HCT116 (cell line): ENCODE measurements around the gene SLC1A1. TPM values are rescaled to one million over a fixed set of nuclear protein-coding genes. Genes with fewer than 3 reads are reported as not detected.

Experiments used
- ATAC-seq: fragments of 200-7000 bp; cut with Tn5 transposase; 2 replicates; pipeline ENCODE4 v1.9.1; 2020; ENCODE audit warnings: mild to moderate bottlenecking, moderate library complexity
- BruUV-seq: library from RNA; stranded (reverse); fragments of 400-500 nt; replicated peaks from 2 replicates; lab custom pipeline; 2021; lab: Mats Ljungman, UMichigan
- CTCF ChIA-PET: fragments of 300-600 bp; sonication (Branson Sonifier 250); formaldehyde crosslinking; loops from one replicate; lab custom pipeline; 2021; ENCODE audit warnings: antibody characterized with exemption; lab: Charles Lee
- POLR2A ChIA-PET: fragments of 300-600, 350-600 bp; sonication (Branson Sonifier 250); formaldehyde crosslinking; loops from one replicate; lab custom pipeline; 2021; ENCODE audit warnings: antibody characterized with exemption; lab: Charles Lee
- RAD21 ChIA-PET, 2 experiments: fragments of 300-600 bp; sonication (Branson Sonifier 250); formaldehyde crosslinking; loops; one replicate each; lab custom pipeline; 2023; ENCODE audit warnings: low total read pairs in 2 of 2; ENCODE audit not compliant: uncharacterized antibody in 2 of 2, unreplicated experiment in 2 of 2, low non-redundant PET in 1 of 2; lab: Charles Lee
- DNase-seq: peaks from one replicate; pipeline ENCODE4 v3.0.0-alpha.2; 2010; ENCODE audit warnings: low read depth, low spot score
- H2AFZ ChIP-seq: fragments of 200-600 bp; shearing (Covaris generic), sonication (generic); 2 replicates; pipeline ENCODE4 v1.6.1; 2017; ENCODE audit warnings: low read depth, mixed run types, mixed read lengths, antibody characterized with exemption, low read length; ENCODE audit not compliant: poor library complexity, severe bottlenecking
- H3K27ac ChIP-seq: 2 replicates; pipeline ENCODE4 v1.5.1; 2012; ENCODE audit warnings: low read depth, low read length
- H3K27me3 ChIP-seq: fragments of 200-600 bp; sonication (generic); 2 replicates; pipeline ENCODE4 v1.6.1; 2016; ENCODE audit warnings: mixed run types, low read length, mixed read lengths; ENCODE audit not compliant: insufficient read depth
- H3K36me3 ChIP-seq, 2 experiments: fragments of 200-500 bp in 1 of 2; fragments of 200-600 bp in 1 of 2; sonication (Bioruptor generic) in 1 of 2; sonication (generic) in 1 of 2; 2 replicates each; pipeline versions ENCODE4 v1.5.1 to v1.6.1; 2014 to 2016; ENCODE audit warnings: low read length in 2 of 2, inconsistent platforms in 1 of 2, mixed read lengths in 1 of 2, mixed run types in 1 of 2; ENCODE audit not compliant: insufficient read depth in 2 of 2, control insufficient read depth in 1 of 2
- H3K4me1 ChIP-seq, 2 experiments: fragments of 200-600 bp in 1 of 2; sonication (generic) in 1 of 2; 2 replicates each; pipeline versions ENCODE4 v1.5.1 to v1.6.1; 2012 to 2017; ENCODE audit warnings: low read length in 2 of 2, inconsistent platforms in 1 of 2, mild to moderate bottlenecking in 1 of 2, mixed read lengths in 1 of 2, mixed run types in 1 of 2, moderate library complexity in 1 of 2; ENCODE audit not compliant: insufficient read depth in 2 of 2, control insufficient read depth in 1 of 2
- H3K4me2 ChIP-seq: fragments of 200-600 bp; sonication (generic); 2 replicates; pipeline ENCODE4 v1.6.1; 2017; ENCODE audit warnings: mixed run types, low read length, mixed read lengths
- H3K4me3 ChIP-seq, 2 experiments: fragments of 200-600 bp in 1 of 2; sonication (generic) in 1 of 2; replicated peaks in 1 of 2; 2 replicates each; pipeline ENCODE4 v1.5.1; 2011 to 2016; ENCODE audit warnings: low read length in 2 of 2, control low read depth in 1 of 2, low read depth in 1 of 2, mild to moderate bottlenecking in 1 of 2, mixed read lengths in 1 of 2, mixed run types in 1 of 2
- H3K79me2 ChIP-seq: fragments of 200-600 bp; sonication (generic); 2 replicates; pipeline ENCODE4 v1.6.1; 2017; ENCODE audit warnings: mild to moderate bottlenecking, mixed run types, low read length, moderate library complexity, mixed read lengths; ENCODE audit not compliant: insufficient read depth
- H3K9ac ChIP-seq: fragments of 200-600 bp; sonication (generic); 2 replicates; pipeline ENCODE4 v1.6.1; 2016; ENCODE audit warnings: low read length, mixed read lengths
- H3K9me2 ChIP-seq: fragments of 200-600 bp; sonication (generic), shearing (Covaris generic); 2 replicates; pipeline ENCODE4 v1.6.1; 2017; ENCODE audit warnings: mixed run types, mild to moderate bottlenecking, moderate library complexity; ENCODE audit not compliant: insufficient read depth
- H3K9me3 ChIP-seq, 2 experiments: fragments of 200-500 bp in 1 of 2; fragments of 200-600 bp in 1 of 2; sonication (Bioruptor generic) in 1 of 2; sonication (generic) in 1 of 2; 2 replicates each; pipeline ENCODE4 v1.6.1; 2014 to 2017; ENCODE audit warnings: low read length in 2 of 2, mixed read lengths in 2 of 2, inconsistent platforms in 1 of 2, low read depth in 1 of 2, mild to moderate bottlenecking in 1 of 2, mixed run types in 1 of 2, moderate library complexity in 1 of 2; ENCODE audit not compliant: control insufficient read depth in 1 of 2, insufficient read depth in 1 of 2
- H4K20me1 ChIP-seq: fragments of 200-600 bp; sonication (generic), shearing (Covaris generic); 2 replicates; pipeline ENCODE4 v1.6.1; 2017; ENCODE audit warnings: mixed run types, mild to moderate bottlenecking, moderate library complexity; ENCODE audit not compliant: insufficient read depth
- ATF3 ChIP-seq: IDR thresholded peaks from 2 replicates; pipeline ENCODE4 v1.6.1; 2012
- CBX3 ChIP-seq: IDR thresholded peaks from 2 replicates; pipeline ENCODE4 v1.6.1; 2012; ENCODE audit warnings: low read depth
- CEBPB ChIP-seq: IDR thresholded peaks from 2 replicates; pipeline ENCODE4 v1.6.1; 2012; ENCODE audit warnings: low read depth
- CTCF ChIP-seq, 3 experiments: fragments of 200-600 bp in 1 of 3; sonication (generic) in 1 of 3; IDR thresholded peaks in 2 of 3; conservative IDR thresholded peaks in 1 of 3; 2 replicates each; pipeline ENCODE4 v1.5.1; 2012 to 2017; ENCODE audit warnings: low read depth in 2 of 3, low read length in 2 of 3, antibody characterized with exemption in 1 of 3, borderline replicate concordance in 1 of 3, control low read depth in 1 of 3, mild to moderate bottlenecking in 1 of 3, mixed read lengths in 1 of 3, mixed run types in 1 of 3, moderate library complexity in 1 of 3; ENCODE audit not compliant: insufficient read depth in 1 of 3
- EGR1 ChIP-seq: IDR thresholded peaks from 2 replicates; pipeline ENCODE4 v1.6.1; 2012; ENCODE audit warnings: low read depth
- ELF1 ChIP-seq: IDR thresholded peaks from 2 replicates; pipeline ENCODE4 v1.6.1; 2012; ENCODE audit warnings: low read depth, borderline replicate concordance
- EZH2 ChIP-seq: fragments of 200-600 bp; sonication (generic); IDR thresholded peaks from 2 replicates; pipeline ENCODE4 v1.6.1; 2017; ENCODE audit warnings: antibody characterized with exemption, mixed run types
- EZH2phosphoT487 ChIP-seq: fragments of 200-600 bp; IDR thresholded peaks from 2 replicates; pipeline ENCODE4 v1.6.1; 2018; ENCODE audit warnings: antibody characterized with exemption, borderline replicate concordance
- JUND ChIP-seq: IDR thresholded peaks from 2 replicates; pipeline ENCODE4 v1.6.1; 2012
- MAX ChIP-seq: IDR thresholded peaks from 2 replicates; pipeline ENCODE4 v1.6.1; 2012
- POLR2A ChIP-seq: IDR thresholded peaks from 2 replicates; pipeline ENCODE4 v1.7.0; 2011; ENCODE audit warnings: borderline replicate concordance; ENCODE audit not compliant: insufficient read depth, insufficient read length; ENCODE audit errors: extremely low read depth
- POLR2AphosphoS5 ChIP-seq: IDR thresholded peaks from 2 replicates; pipeline ENCODE4 v1.6.1; 2011; ENCODE audit warnings: mild to moderate bottlenecking, low read depth, low read length, moderate library complexity
- RAD21 ChIP-seq: IDR thresholded peaks from 2 replicates; pipeline ENCODE4 v1.6.1; 2012; ENCODE audit warnings: low read depth, mild to moderate bottlenecking
- REST ChIP-seq: IDR thresholded peaks from 2 replicates; pipeline ENCODE4 v1.6.1; 2012; ENCODE audit warnings: low read depth
- SIN3A ChIP-seq: IDR thresholded peaks from 2 replicates; pipeline ENCODE4 v1.6.1; 2012; ENCODE audit warnings: low read depth
- SRF ChIP-seq: IDR thresholded peaks from 2 replicates; pipeline ENCODE4 v1.6.1; 2012; ENCODE audit warnings: low read depth
- TCF7L2 ChIP-seq: IDR thresholded peaks from 2 replicates; pipeline ENCODE4 v1.7.0; 2011; ENCODE audit warnings: borderline replicate concordance, inconsistent platforms; ENCODE audit not compliant: insufficient read depth, insufficient read length; ENCODE audit errors: extremely low read depth
- YY1 ChIP-seq: IDR thresholded peaks from 2 replicates; pipeline ENCODE4 v1.6.1; 2011; ENCODE audit warnings: low read length, low read depth, moderate library complexity, mild to moderate bottlenecking; ENCODE audit not compliant: insufficient replicate concordance; ENCODE audit errors: extremely low read depth
- ZBTB33 ChIP-seq: IDR thresholded peaks from 2 replicates; pipeline ENCODE4 v1.6.1; 2011; ENCODE audit warnings: mild to moderate bottlenecking, low read length, moderate library complexity; ENCODE audit not compliant: insufficient replicate concordance; ENCODE audit errors: extremely low read depth
- ZFX ChIP-seq: fragments of 450-650 bp; IDR thresholded peaks from 2 replicates; pipeline ENCODE4 v1.6.1; 2017
- intact Hi-C: fragments of 100-400 bp; cut with micrococcal nuclease; formaldehyde crosslinking; loops from 2 replicates; pipeline ENCODE4 v1.10.0; 2022
- total RNA-seq: library from RNA; stranded (reverse); gene quantifications from one replicate; pipeline ENCODE4 v1.2.1, GENCODE V29; 2021; ENCODE audit not compliant: unreplicated experiment

Gene SLC1A1
- total RNA-seq, 1 experiment from 2014 or later: 6.8 TPM

GRCh38 chr9:4442806-4443205, 47.5 kb upstream of the SLC1A1 start:
- TF ChIP-seq ATF3 (no peak), POLR2AphosphoS5 (no peak), YY1 (no peak), TCF7L2 (no peak), CBX3 (no peak), EZH2phosphoT487 (no peak), JUND (no peak), ELF1 (no peak), SIN3A (no peak), MAX (no peak), ZBTB33 (no peak), CEBPB (no peak), EZH2 (no peak), ZFX (no peak), SRF (no peak), CTCF (IDR thresholded peaks at IDR 0.05 in 2 of 3, conservative IDR thresholded peaks at IDR 0.05 in 1 of 3; ENCODE audit: borderline replicate concordance in 1 of 3, insufficient read depth in 1 of 3, low read depth in 2 of 3, low read length in 2 of 3) (no peak), POLR2A (no peak), REST (no peak), EGR1 (no peak), RAD21 (no peak)
- TF ChIP-seq, all 23 proteins: peak for 0
- no TSS peak for BruUV-seq

More at GRCh38 chr9:4442806-4443205, 47.5 kb upstream of the SLC1A1 start:
- intact Hi-C loops: no loop called here
- Histone ChIP-seq H3K9me3 (no peaks in the 10 kb centered on the region; a peak in 1 of 4 replicates), H3K4me3 (no peak overlapping the region), H3K9me2 (no peaks in the 10 kb centered on the region), H3K36me3 (no peaks in the 10 kb centered on the region), H2AFZ (no peak overlapping the region), H3K4me2 (no peak overlapping the region), H3K4me1 (no peaks in the 10 kb centered on the region), H3K79me2 (no peaks in the 10 kb centered on the region), H3K27me3 (no peaks in the 10 kb centered on the region), H3K27ac (no peak overlapping the region), H4K20me1 (no peaks in the 10 kb centered on the region), H3K9ac (no peak overlapping the region)
- POLR2A ChIA-PET: no interaction called here
- RAD21 ChIA-PET: no interaction called here
- no peak for DNase-seq
- no peak for ATAC-seq
- CTCF ChIA-PET: no interaction called here
